ENCODE measurements around the gene GUCA2B.

GUCA2B gene

GRCh38 chr1:42157667-42158066 is 4.5 kb downstream of the GUCA2B start:
- DNase-seq (ENCODE audit: insufficient read length, low spot score) (no peak), FAIRE-seq (no peak)
- TF ChIP-seq CTCF (IDR thresholded peaks at IDR 0.05; ENCODE audit: insufficient read depth, missing control alignments): no peak

DNA sequence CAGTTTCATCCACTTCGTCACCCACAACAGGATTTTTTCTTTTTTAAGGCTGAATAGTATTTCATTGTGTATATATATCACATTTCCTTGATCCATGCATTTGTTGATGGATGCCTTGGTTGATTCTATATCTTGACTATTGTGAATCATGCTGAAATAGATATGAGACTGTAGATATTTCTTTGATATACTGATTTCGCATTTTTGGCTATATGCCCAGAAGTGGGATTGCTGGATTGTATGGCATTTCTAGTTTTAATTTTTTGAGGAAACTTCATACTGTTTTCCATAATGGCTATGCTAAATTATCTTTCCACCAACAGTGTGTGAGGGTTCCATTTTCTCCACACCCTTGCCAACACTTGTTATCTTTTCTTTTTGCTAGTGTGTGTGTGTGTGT is 5.0 kb downstream of the GUCA2B start:
- no peak for DNase-seq (ENCODE audit: insufficient read length, low spot score)
- no peak for TF ChIP-seq CTCF (IDR thresholded peaks at IDR 0.05; ENCODE audit: insufficient read depth, missing control alignments)
- no peak for FAIRE-seq

DNA sequence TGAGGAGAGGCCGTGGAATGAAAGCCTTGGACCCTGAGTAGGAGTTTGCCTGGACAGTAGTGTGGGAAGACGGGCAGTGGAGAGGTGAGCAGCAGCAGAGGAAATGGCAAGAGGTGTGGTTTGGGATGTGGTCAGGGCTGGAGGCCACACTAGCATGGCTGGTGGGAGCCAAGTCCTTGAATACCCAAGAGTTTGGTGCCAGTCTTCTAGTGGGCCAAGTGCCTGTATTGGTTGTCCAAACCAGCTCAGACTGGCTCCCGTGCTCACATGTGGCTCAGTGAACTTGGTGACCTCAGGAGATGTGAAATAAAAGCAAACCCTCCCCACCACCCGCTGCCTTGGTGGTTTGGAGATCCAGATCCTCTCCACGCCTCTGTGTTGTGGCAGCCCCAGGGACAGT is 9.0 kb downstream of the GUCA2B start:
- no peak for DNase-seq (ENCODE audit: insufficient read length, low spot score)
- no peak for TF ChIP-seq CTCF (IDR thresholded peaks at IDR 0.05; ENCODE audit: insufficient read depth, missing control alignments)
- FAIRE-seq: no peak

- TF ChIP-seq CTCF (IDR thresholded peaks at IDR 0.05; ENCODE audit: insufficient read depth, missing control alignments): no peak
- DNase-seq (ENCODE audit: insufficient read length, low spot score): no peak
- no peak for FAIRE-seq
Measured at GRCh38 chr1:42163114-42163513, 9.9 kb downstream of the GUCA2B start.

DNA sequence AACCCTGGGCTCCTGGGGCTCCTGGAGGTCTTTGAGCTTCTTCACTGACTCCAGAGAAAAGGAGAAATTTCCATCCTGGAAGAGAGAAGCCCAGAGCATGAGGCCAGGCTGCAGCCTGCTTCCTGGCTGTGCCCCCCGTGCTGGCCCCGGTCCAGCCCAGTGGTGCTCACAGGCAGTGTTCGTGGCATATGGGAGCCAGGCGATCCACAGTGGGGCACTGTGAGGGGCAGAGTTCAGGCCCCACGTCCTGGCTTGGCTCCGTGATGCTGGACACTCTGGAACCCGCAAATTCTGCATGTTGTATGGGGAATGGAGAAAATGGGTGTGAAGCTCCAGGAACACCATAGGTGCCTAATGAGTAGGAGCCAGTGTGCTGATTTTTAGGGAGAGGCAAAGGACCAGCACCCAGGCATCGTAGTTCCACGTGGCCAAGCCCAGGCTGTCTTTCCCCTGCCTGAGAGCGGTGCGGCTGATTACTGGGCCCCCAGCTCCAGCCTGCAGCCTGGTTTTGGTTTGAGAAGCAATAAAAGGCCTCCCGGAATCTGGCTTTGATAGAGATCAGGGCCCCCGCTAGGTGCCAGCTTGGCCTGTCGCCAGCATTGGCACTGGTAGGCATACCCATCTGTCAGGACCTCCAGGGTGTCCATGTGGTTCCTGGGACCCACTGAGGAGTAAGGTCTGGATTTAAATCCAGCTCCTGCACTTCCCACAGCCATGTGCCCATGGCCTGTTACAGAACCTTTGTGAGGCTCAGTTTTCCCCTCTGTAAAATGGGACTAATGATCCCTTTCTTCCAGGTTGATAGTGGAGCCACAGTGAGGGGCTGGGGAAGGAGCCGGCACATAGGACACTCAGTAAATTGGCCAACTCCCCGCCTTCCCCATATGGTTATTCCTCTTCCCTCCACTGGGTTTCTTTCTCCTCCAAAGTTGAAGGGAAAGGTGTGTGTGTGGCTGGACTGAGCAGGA is 10.6 kb downstream of the GUCA2B start:
- DNase-seq (ENCODE audit: insufficient read length, low spot score) (no peak), FAIRE-seq (no peak)
- TF ChIP-seq CTCF (IDR thresholded peaks at IDR 0.05; ENCODE audit: insufficient read depth, missing control alignments): no peak

DNA sequence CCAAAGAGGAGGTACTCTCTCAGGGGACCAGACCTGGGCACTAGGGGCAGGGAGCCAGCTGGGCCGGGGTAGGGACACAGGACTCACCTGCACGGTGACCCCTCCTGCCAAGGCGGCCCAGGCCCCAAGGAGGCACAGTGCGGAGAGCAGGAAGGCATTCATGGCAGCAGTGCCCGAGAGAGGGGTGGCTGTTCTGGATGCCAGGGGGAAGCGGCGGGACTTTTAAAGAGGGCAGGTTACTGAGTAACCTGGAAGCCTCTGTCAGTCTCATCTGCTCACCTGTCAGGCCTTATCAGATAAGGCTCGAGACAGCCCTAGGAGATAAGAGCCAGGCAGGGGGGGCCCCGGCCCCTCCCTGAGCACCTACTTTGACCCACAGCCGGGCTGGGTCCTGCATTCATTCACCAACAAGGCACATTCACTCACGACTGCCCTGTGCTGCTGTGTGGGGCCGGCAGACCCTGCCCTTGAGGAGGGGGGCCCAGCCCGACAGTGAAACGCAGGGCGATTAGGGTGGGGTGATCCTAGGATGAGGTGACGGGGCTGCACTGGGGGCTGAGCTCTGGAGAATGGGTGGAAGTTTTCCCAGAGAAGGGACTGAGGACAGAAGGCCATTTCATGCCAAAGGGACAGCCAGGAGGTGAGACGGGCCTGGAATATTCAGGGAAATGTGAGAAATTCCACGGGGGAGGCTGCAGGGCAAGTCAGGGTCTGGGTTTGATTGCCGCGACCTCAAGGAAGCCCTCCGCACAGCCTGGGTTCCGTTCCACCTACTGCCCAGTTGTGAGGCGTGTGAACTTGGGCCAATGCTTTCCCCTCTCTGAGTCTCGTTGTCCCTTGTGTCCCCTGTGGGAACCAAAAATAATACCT is 11.6 kb downstream of the GUCA2B start, which contains the start of gene GUCA2A:
GUCA2A (minus strand) TSS at position 195 of the 870 bp plus-strand sequence; CDS start at position 162, 33 bp downstream.
- FAIRE-seq (no peak), DNase-seq (ENCODE audit: insufficient read length, low spot score) (no peak)
- no peak for TF ChIP-seq CTCF (IDR thresholded peaks at IDR 0.05; ENCODE audit: insufficient read depth, missing control alignments)
